ENCODE results near the gene DNAH8. TPM values are rescaled to one million over a fixed set of nuclear protein-coding genes. Genes with fewer than 3 reads are reported as not detected.

DNAH8 gene
- polyA plus RNA-seq, 3 donors = not detected

- no peaks in the 10 kb centered on the region for H3K9me3 ChIP-seq (replicated peaks in 1 of 2; ENCODE audit: control insufficient read depth in 1 of 2, insufficient read depth in 1 of 2, low read length in 2 of 2)
- H3K27me3 Mint-ChIP-seq (ENCODE audit: low read depth in 3 of 3) = peaks cover 0 to 4% (median 2%) of the 10 kb centered on the region in 3 donors
- no peak overlapping the region for H3K4me2 ChIP-seq (replicated peaks; ENCODE audit: extremely low read depth, low read length, poor library complexity, severe bottlenecking)
- no peaks in the 10 kb centered on the region for H3K9me3 Mint-ChIP-seq
- H3K4me1 ChIP-seq (ENCODE audit: control insufficient read depth in 1 of 2, insufficient read depth in 2 of 2, low read length in 2 of 2) = no peaks in the 10 kb centered on the region
- H3K27ac Mint-ChIP-seq = no peak overlapping the region
- H3K36me3 ChIP-seq (replicated peaks in 1 of 2; ENCODE audit: control insufficient read depth in 1 of 2, insufficient read depth in 2 of 2, low read length in 2 of 2) = no peaks in the 10 kb centered on the region
- no peaks in the 10 kb centered on the region for H3K4me1 Mint-ChIP-seq
- no peak overlapping the region for H3K9ac ChIP-seq (ENCODE audit: insufficient read depth, low read length, poor library complexity, severe bottlenecking)
- H3K4me3 ChIP-seq (replicated peaks in 1 of 3; ENCODE audit: low read depth in 2 of 3, low read length in 3 of 3) = no peak overlapping the region
- H3K36me3 Mint-ChIP-seq = no peaks in the 10 kb centered on the region
- WGBS (ENCODE audit: insufficient coverage) = 88% methylated on average over 4 of the region's 4 CpGs
- H3K79me2 ChIP-seq (ENCODE audit: insufficient read depth, low read length) = no peaks in the 10 kb centered on the region
- H2AFZ ChIP-seq (ENCODE audit: insufficient read depth, low read depth, low read length, poor library complexity, severe bottlenecking) = no peak overlapping the region
- H3K27me3 ChIP-seq (ENCODE audit: control insufficient read depth in 2 of 2, insufficient read depth in 2 of 2, low read length in 2 of 2) = peaks cover 0 to 2% of the 10 kb centered on the region in 2 donors
- intact Hi-C loops (cut with micrococcal nuclease) = no loop called here
- no peak for TF ChIP-seq CTCF (IDR thresholded peaks at IDR 0.05)
- no peak for DNase-seq
- H4K20me1 ChIP-seq (ENCODE audit: insufficient read depth, low read length) = no peaks in the 10 kb centered on the region
- H3K4me3 Mint-ChIP-seq = no peak overlapping the region
- H3K27ac ChIP-seq (ENCODE audit: low read depth in 1 of 2, low read length in 2 of 2) = no peak overlapping the region
Observed at GRCh38 chr6:38861926-38862401, 146.9 kb downstream of the DNAH8 start.

- Mint-ChIP-seq H3K4me1 (no peaks in the 10 kb centered on the region), H3K4me3 (peak overlapping the region in 1 of 2 donors; percentile 7), H3K36me3 (no peaks in the 10 kb centered on the region), H3K27ac (no peak overlapping the region), H3K9me3 (no peaks in the 10 kb centered on the region), H3K27me3 (ENCODE audit: low read depth in 3 of 3) (peaks cover 0 to 10% (median 4%) of the 10 kb centered on the region in 3 donors)
- no peak for TF ChIP-seq CTCF (IDR thresholded peaks at IDR 0.05)
- Histone ChIP-seq H3K27ac (ENCODE audit: low read depth in 1 of 2, low read length in 2 of 2) (no peak overlapping the region), H4K20me1 (ENCODE audit: insufficient read depth, low read length) (no peaks in the 10 kb centered on the region), H3K4me1 (ENCODE audit: control insufficient read depth in 1 of 2, insufficient read depth in 2 of 2, low read length in 2 of 2) (no peaks in the 10 kb centered on the region), H3K36me3 (replicated peaks in 1 of 2; ENCODE audit: control insufficient read depth in 1 of 2, insufficient read depth in 2 of 2, low read length in 2 of 2) (no peaks in the 10 kb centered on the region), H3K4me2 (replicated peaks; ENCODE audit: extremely low read depth, low read length, poor library complexity, severe bottlenecking) (no peak overlapping the region), H3K9me3 (replicated peaks in 1 of 2; ENCODE audit: control insufficient read depth in 1 of 2, insufficient read depth in 1 of 2, low read length in 2 of 2) (no peaks in the 10 kb centered on the region), H3K9ac (ENCODE audit: insufficient read depth, low read length, poor library complexity, severe bottlenecking) (no peak overlapping the region), H3K27me3 (ENCODE audit: control insufficient read depth in 2 of 2, insufficient read depth in 2 of 2, low read length in 2 of 2) (peaks cover 0 to 4% of the 10 kb centered on the region in 2 donors), H3K4me3 (replicated peaks in 1 of 3; ENCODE audit: low read depth in 2 of 3, low read length in 3 of 3) (no peak overlapping the region), H2AFZ (ENCODE audit: insufficient read depth, low read depth, low read length, poor library complexity, severe bottlenecking) (no peak overlapping the region), H3K79me2 (ENCODE audit: insufficient read depth, low read length) (no peaks in the 10 kb centered on the region)
- intact Hi-C loops (cut with micrococcal nuclease) = no loop called here
- WGBS (ENCODE audit: insufficient coverage) = no CpG with 5 or more reads among the region's 1 CpG
- DNase-seq = no peak
Observed at GRCh38 chr6:38865521-38866174, 150.5 kb downstream of the DNAH8 start.

All from CD14-positive monocyte (primary cell).